Measurements from ENCODE around the gene MSRB1. TPM values are rescaled to one million over a fixed set of nuclear protein-coding genes. Genes with fewer than 3 reads are reported as not detected.

Gene MSRB1
- total and polyA plus RNA-seq, 9 of the 15 experiments (the other 6 are each of a cell fraction or from before 2014, with no cell fraction given) = 5.4 to 33.7 (median 25.7) TPM

DNA sequence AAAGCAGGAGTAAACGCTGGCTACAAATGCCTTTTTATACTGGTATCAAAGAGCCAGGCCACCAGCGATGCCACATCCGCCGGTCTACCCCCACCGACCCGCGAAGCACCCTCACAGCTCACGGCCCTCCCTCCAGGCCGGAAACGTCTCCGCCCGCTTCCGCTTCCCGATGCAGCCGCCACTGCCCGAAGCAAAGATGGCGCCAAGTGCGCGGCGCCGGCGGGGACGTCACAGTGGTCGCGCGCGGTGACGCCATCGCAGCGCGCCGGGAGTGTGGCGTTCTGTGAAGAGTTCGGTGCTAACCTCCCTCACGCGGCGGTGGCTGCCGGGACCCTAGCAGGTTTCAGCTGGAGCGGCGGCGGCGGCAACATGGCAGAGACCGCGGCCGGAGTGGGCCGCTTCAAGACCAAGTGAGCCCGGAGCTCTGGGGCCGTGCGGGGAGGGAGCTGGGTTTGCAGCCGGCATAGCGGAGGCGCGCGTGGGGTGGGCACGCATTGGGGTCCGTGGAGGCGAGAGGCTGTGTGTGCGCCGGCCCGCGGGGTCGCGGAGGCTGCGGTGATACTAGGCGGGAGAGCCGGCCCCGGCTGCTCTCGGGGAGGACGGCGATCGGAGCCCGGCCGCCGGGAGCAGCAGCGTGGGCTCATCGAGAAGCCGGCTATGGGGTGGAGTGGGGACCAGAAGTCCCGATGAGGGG is 28.9 kb upstream of the MSRB1 start, which contains the start of gene TBL3 (continued):
- TF ChIP-seq MEF2D (tag; conservative IDR thresholded peaks at IDR 0.05; ENCODE audit: low read depth) = no peak
- TF ChIP-seq, protein P1, sequence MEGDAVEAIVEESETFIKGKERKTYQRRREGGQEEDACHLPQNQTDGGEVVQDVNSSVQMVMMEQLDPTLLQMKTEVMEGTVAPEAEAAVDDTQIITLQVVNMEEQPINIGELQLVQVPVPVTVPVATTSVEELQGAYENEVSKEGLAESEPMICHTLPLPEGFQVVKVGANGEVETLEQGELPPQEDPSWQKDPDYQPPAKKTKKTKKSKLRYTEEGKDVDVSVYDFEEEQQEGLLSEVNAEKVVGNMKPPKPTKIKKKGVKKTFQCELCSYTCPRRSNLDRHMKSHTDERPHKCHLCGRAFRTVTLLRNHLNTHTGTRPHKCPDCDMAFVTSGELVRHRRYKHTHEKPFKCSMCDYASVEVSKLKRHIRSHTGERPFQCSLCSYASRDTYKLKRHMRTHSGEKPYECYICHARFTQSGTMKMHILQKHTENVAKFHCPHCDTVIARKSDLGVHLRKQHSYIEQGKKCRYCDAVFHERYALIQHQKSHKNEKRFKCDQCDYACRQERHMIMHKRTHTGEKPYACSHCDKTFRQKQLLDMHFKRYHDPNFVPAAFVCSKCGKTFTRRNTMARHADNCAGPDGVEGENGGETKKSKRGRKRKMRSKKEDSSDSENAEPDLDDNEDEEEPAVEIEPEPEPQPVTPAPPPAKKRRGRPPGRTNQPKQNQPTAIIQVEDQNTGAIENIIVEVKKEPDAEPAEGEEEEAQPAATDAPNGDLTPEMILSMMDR (IDR thresholded peaks at IDR 0.05 in 2 of 3, conservative IDR thresholded peaks at IDR 0.05 in 1 of 3; ENCODE audit: insufficient read depth in 2 of 3, low read depth in 1 of 3, low read length in 3 of 3) = peak in 2 of 3 experiments; percentile 15 to 24; a peak in 1 of 6 replicates
- TF ChIP-seq, protein P2, sequence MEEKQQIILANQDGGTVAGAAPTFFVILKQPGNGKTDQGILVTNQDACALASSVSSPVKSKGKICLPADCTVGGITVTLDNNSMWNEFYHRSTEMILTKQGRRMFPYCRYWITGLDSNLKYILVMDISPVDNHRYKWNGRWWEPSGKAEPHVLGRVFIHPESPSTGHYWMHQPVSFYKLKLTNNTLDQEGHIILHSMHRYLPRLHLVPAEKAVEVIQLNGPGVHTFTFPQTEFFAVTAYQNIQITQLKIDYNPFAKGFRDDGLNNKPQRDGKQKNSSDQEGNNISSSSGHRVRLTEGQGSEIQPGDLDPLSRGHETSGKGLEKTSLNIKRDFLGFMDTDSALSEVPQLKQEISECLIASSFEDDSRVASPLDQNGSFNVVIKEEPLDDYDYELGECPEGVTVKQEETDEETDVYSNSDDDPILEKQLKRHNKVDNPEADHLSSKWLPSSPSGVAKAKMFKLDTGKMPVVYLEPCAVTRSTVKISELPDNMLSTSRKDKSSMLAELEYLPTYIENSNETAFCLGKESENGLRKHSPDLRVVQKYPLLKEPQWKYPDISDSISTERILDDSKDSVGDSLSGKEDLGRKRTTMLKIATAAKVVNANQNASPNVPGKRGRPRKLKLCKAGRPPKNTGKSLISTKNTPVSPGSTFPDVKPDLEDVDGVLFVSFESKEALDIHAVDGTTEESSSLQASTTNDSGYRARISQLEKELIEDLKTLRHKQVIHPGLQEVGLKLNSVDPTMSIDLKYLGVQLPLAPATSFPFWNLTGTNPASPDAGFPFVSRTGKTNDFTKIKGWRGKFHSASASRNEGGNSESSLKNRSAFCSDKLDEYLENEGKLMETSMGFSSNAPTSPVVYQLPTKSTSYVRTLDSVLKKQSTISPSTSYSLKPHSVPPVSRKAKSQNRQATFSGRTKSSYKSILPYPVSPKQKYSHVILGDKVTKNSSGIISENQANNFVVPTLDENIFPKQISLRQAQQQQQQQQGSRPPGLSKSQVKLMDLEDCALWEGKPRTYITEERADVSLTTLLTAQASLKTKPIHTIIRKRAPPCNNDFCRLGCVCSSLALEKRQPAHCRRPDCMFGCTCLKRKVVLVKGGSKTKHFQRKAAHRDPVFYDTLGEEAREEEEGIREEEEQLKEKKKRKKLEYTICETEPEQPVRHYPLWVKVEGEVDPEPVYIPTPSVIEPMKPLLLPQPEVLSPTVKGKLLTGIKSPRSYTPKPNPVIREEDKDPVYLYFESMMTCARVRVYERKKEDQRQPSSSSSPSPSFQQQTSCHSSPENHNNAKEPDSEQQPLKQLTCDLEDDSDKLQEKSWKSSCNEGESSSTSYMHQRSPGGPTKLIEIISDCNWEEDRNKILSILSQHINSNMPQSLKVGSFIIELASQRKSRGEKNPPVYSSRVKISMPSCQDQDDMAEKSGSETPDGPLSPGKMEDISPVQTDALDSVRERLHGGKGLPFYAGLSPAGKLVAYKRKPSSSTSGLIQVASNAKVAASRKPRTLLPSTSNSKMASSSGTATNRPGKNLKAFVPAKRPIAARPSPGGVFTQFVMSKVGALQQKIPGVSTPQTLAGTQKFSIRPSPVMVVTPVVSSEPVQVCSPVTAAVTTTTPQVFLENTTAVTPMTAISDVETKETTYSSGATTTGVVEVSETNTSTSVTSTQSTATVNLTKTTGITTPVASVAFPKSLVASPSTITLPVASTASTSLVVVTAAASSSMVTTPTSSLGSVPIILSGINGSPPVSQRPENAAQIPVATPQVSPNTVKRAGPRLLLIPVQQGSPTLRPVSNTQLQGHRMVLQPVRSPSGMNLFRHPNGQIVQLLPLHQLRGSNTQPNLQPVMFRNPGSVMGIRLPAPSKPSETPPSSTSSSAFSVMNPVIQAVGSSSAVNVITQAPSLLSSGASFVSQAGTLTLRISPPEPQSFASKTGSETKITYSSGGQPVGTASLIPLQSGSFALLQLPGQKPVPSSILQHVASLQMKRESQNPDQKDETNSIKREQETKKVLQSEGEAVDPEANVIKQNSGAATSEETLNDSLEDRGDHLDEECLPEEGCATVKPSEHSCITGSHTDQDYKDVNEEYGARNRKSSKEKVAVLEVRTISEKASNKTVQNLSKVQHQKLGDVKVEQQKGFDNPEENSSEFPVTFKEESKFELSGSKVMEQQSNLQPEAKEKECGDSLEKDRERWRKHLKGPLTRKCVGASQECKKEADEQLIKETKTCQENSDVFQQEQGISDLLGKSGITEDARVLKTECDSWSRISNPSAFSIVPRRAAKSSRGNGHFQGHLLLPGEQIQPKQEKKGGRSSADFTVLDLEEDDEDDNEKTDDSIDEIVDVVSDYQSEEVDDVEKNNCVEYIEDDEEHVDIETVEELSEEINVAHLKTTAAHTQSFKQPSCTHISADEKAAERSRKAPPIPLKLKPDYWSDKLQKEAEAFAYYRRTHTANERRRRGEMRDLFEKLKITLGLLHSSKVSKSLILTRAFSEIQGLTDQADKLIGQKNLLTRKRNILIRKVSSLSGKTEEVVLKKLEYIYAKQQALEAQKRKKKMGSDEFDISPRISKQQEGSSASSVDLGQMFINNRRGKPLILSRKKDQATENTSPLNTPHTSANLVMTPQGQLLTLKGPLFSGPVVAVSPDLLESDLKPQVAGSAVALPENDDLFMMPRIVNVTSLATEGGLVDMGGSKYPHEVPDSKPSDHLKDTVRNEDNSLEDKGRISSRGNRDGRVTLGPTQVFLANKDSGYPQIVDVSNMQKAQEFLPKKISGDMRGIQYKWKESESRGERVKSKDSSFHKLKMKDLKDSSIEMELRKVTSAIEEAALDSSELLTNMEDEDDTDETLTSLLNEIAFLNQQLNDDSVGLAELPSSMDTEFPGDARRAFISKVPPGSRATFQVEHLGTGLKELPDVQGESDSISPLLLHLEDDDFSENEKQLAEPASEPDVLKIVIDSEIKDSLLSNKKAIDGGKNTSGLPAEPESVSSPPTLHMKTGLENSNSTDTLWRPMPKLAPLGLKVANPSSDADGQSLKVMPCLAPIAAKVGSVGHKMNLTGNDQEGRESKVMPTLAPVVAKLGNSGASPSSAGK (IDR thresholded peaks at IDR 0.05) = peak; percentile 48; the same call in 1 of the 2 replicates
- no peak for TF ChIP-seq KLF10 (CRISPR knock-in tag; IDR thresholded peaks at IDR 0.05)
- TF ChIP-seq TARDBP (IDR thresholded peaks at IDR 0.05) = peak; percentile 15; the same call in 1 of the 2 replicates
- peak in 1 of 2 experiments; percentile 42; a peak in 2 of 4 replicates for TF ChIP-seq RCOR1 (IDR thresholded peaks at IDR 0.05; ENCODE audit: borderline replicate concordance in 1 of 2, low read depth in 2 of 2, low read length in 2 of 2)
- TF ChIP-seq ATF1 (CRISPR knock-in tag; IDR thresholded peaks at IDR 0.05) = peak; percentile 100
- TF ChIP-seq ATF1 (tag; IDR thresholded peaks at IDR 0.05) = peak; percentile 100
- TF ChIP-seq ZNF79 (CRISPR knock-in tag; IDR thresholded peaks at IDR 0.05; ENCODE audit: low read depth) = peak; percentile 38; the same call in 1 of the 2 replicates
- TF ChIP-seq RBBP5 (IDR thresholded peaks at IDR 0.05; ENCODE audit: borderline replicate concordance, insufficient read depth, low read length, poor library complexity, severe bottlenecking) = peak; percentile 95
- TF ChIP-seq ZNF324 (CRISPR knock-in tag; IDR thresholded peaks at IDR 0.05) = no peak
- TF ChIP-seq ADNP (tag; IDR thresholded peaks at IDR 0.05) = no peak
- no peak for TF ChIP-seq RBM22 (IDR thresholded peaks at IDR 0.05; ENCODE audit: low read depth, low read length, poor library complexity, severe bottlenecking)
- no peak for TF ChIP-seq ZNF175 (CRISPR knock-in tag; IDR thresholded peaks at IDR 0.05; ENCODE audit: low read depth)
